ENCODE data around the gene TMEM212.
"Not testable (repeated sequence)": the region's sequence is repeated elsewhere in the genome, so short reads cannot be mapped to it uniquely, and the experiment has no call there.

The TMEM212 gene

DNA sequence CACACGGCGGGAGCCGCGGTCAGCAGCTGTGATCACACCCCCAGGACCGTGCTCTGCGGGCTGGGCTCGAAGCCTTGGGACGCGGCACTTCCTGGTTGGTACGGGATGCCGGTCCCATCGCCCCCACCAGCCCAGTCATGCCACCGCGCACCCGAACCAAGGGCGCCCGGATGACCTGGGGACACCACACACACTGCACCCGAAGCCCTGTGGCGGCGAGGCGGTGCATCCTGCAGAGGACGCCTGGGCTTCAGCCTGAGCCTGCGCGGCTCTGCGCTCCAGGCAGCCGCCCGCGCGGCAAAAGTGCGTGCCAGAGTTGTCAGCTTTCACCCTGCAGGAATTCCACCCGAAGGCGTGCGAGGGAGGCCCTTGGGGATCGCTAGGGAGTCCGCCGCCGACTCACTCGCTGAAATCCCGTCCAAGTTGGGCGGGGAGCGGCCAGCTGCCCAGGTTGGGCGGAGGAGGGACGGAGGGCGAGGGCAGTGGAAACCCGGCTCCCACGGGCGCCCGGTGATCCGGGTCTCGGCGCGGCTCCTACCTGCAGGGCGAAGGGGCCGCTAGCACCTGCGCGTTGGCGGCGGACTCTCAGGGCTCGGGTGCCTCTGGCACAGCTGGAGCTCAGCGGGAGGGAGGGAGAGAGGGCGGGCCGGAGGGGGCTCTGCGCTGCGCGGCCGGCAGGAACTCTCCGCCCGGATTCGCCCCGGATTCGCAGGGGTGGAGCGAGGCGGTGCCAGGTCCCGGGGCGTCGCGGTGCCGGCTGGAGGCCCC lies 33.1 kb upstream of the TMEM212 start, which contains the start of gene PLD1:
Gene PLD1 (minus strand): TSS at position 623 of the 768 bp plus-strand sequence. CDS start 72,432 bp downstream, outside the sequence.
- no peaks in the 10 kb centered on the region for H3K36me3 Mint-ChIP-seq
- peak within 1 kb of the TSS; percentile 56 for H3K4me3 Mint-ChIP-seq
- no peak within 1 kb of the TSS for H3K27ac Mint-ChIP-seq
- peak; percentile 59 for ATAC-seq
- H3K9me3 Mint-ChIP-seq, result peaks cover 3% of the 10 kb centered on the region
- H3K27me3 Mint-ChIP-seq, result peaks cover 46% of the 10 kb centered on the region
- peaks cover 10% of the 10 kb centered on the region for H3K4me1 Mint-ChIP-seq

DNA sequence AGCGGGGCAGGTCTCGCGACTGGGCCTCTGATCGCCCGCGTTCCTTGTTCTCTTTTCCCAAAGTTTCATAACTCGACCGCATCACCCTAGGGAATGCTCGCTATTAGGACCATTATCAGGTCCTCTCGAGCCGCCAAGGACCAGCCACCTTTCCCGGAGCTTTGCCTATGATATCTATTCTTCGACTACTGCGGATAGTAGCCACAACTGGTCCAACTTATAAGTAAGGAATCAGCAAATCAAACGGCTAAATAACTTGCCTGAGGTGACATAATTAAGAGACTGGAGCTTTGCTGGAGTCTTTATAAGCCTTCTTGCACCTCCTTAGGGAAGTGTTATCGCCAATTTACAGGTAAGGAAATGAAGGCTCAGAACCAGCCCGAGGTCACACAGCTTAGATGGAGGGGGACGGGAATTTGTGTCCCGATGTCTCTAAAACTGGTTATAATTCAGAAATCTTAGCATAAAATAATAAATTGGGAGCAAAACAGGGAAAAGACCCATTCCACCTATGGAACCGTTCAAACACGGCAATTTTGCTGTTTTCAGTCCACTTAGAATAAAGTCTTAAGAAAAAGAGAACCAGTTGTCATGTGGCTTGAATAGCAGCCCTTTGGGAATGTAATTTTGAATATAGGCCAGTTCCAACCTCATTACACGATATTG lies 32.4 kb upstream of the TMEM212 start:
- Mint-ChIP-seq H3K27ac (no peak overlapping the region), H3K9me3 (peaks cover 3% of the 10 kb centered on the region), H3K27me3 (peaks cover 46% of the 10 kb centered on the region), H3K4me1 (peaks cover 10% of the 10 kb centered on the region), H3K36me3 (no peaks in the 10 kb centered on the region), H3K4me3 (peak overlapping the region; percentile 44)
- no peak for ATAC-seq

DNA sequence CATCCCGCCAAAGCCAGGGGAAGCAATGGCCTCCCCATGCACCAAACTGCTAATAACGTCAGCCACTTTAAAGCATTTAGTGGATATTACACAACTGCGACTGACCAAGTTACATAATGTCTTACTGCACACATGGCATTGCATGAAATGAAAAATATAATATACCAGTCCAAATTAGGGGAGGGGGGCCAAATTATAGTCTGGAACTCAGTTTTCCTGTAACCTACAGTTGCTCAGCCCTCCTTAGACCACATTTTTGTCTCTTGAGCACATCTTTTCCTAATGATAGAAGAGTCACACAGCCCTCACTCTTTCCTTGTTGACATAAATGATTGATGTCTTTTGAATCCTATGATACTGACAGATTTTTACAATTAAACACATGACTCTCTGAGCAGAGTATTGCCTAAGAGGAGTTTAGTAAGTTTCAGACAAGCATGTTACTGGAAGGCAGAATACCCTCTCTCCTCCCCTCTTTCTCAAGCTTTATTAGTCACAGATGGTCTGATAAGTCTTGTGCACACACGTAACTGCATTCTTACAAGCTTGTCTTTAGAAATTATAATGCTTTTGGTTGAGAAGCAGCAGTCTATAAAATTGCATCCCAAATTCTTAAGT lies 31.7 kb upstream of the TMEM212 start:
- no peak for ATAC-seq
- Mint-ChIP-seq H3K4me3 (no peak overlapping the region), H3K36me3 (no peaks in the 10 kb centered on the region), H3K9me3 (peaks cover 3% of the 10 kb centered on the region), H3K4me1 (peaks cover 10% of the 10 kb centered on the region), H3K27me3 (peaks cover 46% of the 10 kb centered on the region), H3K27ac (no peak overlapping the region)

GRCh38 chr3:171811913-171812335 lies 31.2 kb upstream of the TMEM212 start:
- H3K36me3 Mint-ChIP-seq, result no peaks in the 10 kb centered on the region
- no peak for ATAC-seq
- peaks cover 44% of the 10 kb centered on the region for H3K27me3 Mint-ChIP-seq
- no peak overlapping the region for H3K4me3 Mint-ChIP-seq
- peaks cover 10% of the 10 kb centered on the region for H3K4me1 Mint-ChIP-seq
- no peak overlapping the region for H3K27ac Mint-ChIP-seq
- peaks cover 3% of the 10 kb centered on the region for H3K9me3 Mint-ChIP-seq

DNA sequence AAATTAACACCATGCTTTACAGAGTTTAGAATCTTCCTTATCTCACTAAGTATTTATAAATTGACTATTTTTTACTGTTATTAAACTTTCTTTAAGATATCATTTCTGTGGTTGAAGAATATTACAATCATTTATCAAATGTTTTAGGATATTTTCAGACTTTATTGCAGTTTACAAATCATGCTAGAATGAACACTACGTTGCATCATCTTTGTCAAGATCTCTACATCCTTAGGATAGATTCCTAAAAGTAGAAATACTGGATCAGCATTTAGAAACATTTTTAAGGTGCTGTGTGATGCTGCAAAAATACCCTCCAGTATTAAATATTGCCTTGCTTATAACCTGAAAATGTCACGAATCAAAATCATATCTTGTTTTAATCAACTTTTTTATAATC lies 30.3 kb upstream of the TMEM212 start:
- Mint-ChIP-seq H3K9me3 (peaks cover under 1% of the 10 kb centered on the region), H3K4me3 (no peak overlapping the region), H3K4me1 (peaks cover 10% of the 10 kb centered on the region), H3K36me3 (no peaks in the 10 kb centered on the region), H3K27me3 (peaks cover 35% of the 10 kb centered on the region), H3K27ac (no peak overlapping the region)
- no peak for ATAC-seq

DNA sequence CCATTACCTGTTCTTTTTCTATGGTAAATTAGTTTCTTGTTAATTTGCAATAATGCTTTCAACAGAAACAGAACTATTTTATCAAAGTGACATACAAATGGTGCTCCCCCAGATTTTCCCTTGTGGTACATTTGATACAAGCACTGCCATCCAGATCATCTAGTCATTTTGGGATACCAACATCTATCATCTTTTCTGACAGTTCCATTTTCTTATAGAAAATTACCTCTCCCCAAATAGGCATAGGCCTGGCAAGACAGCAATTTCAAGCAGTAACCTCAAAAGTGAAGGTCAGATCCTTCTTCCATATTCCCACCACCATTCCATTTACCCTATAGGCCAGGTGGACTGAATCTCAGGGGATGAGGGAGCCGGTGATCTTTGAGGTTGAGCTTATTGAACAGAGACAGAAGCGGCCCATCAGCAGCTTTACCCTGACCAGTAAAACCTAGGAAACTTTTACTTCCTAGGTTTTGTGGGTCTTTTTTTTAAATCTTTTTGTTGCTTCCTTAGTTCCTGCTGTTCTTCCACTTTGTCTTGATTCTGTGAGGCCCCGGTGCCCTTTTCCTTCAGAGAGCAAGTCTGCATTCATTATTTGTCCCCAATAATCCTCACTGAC lies 29.8 kb upstream of the TMEM212 start:
- peaks cover 31% of the 10 kb centered on the region for H3K27me3 Mint-ChIP-seq
- H3K4me1 Mint-ChIP-seq, result peaks cover 10% of the 10 kb centered on the region
- no peak for ATAC-seq
- H3K4me3 Mint-ChIP-seq, result no peak overlapping the region
- no peaks in the 10 kb centered on the region for H3K36me3 Mint-ChIP-seq
- H3K9me3 Mint-ChIP-seq, result no peaks in the 10 kb centered on the region
- no peak overlapping the region for H3K27ac Mint-ChIP-seq

GRCh38 chr3:171813897-171814460 lies 29.2 kb upstream of the TMEM212 start:
- no peaks in the 10 kb centered on the region for H3K36me3 Mint-ChIP-seq
- H3K27ac Mint-ChIP-seq, result no peak overlapping the region
- ATAC-seq, result no peak
- no peak overlapping the region for H3K4me3 Mint-ChIP-seq
- no peaks in the 10 kb centered on the region for H3K9me3 Mint-ChIP-seq
- H3K4me1 Mint-ChIP-seq, result peaks cover 10% of the 10 kb centered on the region
- H3K27me3 Mint-ChIP-seq, result peaks cover 29% of the 10 kb centered on the region

- not testable (repeated sequence) for ATAC-seq, H3K9me3 Mint-ChIP-seq, H3K4me3 Mint-ChIP-seq, H3K27ac Mint-ChIP-seq, H3K36me3 Mint-ChIP-seq, H3K4me1 Mint-ChIP-seq
- H3K27me3 Mint-ChIP-seq, result peaks cover 22% of the 10 kb centered on the region
Measured at GRCh38 chr3:171814662-171815061, 28.5 kb upstream of the TMEM212 start.

GRCh38 chr3:171815973-171816595 lies 27.1 kb upstream of the TMEM212 start:
- peaks cover 8% of the 10 kb centered on the region for H3K27me3 Mint-ChIP-seq
- H3K27ac Mint-ChIP-seq, result no peak overlapping the region
- H3K4me3 Mint-ChIP-seq, result no peak overlapping the region
- no peaks in the 10 kb centered on the region for H3K9me3 Mint-ChIP-seq
- H3K36me3 Mint-ChIP-seq, result no peaks in the 10 kb centered on the region
- no peaks in the 10 kb centered on the region for H3K4me1 Mint-ChIP-seq
- no peak for ATAC-seq

DNA sequence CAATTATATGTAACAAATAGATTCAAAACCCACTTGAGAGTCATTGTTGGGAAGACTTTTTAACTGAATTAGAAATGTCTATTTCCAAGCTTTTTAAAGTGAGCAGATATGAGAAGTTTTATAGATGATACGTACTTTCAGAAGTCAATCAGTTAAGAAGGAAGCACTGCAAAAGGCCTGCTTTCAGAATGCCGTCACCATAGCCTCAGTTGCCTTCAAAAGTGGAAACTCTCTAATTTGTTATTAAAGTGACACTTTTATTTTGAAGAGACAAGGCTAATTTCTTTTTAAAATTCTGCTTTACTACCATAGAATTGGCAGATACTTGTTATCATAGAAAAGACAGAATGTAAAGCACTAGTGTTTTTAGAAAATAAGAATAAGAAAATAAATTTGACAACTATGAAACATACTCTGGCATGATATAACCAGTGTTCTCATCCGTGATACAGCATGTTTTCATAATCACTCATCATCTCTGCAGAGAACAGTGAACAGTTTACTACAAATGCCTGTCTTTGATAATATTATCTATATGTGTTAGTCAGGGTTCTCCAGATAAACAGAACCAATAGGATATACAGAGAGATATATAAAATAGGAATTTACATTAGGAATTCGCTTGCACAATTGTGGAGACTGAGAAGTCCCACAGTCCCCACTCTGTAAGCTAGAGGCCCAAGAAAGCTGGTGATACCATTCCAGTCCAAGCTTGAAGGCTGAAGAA lies 25.9 kb upstream of the TMEM212 start:
- ATAC-seq, result no peak
- Mint-ChIP-seq H3K4me3 (no peak overlapping the region), H3K4me1 (no peaks in the 10 kb centered on the region), H3K27ac (no peak overlapping the region), H3K27me3 (no peaks in the 10 kb centered on the region), H3K9me3 (no peaks in the 10 kb centered on the region), H3K36me3 (no peaks in the 10 kb centered on the region)

- no peaks in the 10 kb centered on the region for H3K4me1 Mint-ChIP-seq
- no peak overlapping the region for H3K27ac Mint-ChIP-seq
- H3K9me3 Mint-ChIP-seq, result no peaks in the 10 kb centered on the region
- ATAC-seq, result no peak
- no peak overlapping the region for H3K4me3 Mint-ChIP-seq
- H3K36me3 Mint-ChIP-seq, result no peaks in the 10 kb centered on the region
- H3K27me3 Mint-ChIP-seq, result no peaks in the 10 kb centered on the region
Measured at GRCh38 chr3:171821044-171821443, 22.1 kb upstream of the TMEM212 start.

DNA sequence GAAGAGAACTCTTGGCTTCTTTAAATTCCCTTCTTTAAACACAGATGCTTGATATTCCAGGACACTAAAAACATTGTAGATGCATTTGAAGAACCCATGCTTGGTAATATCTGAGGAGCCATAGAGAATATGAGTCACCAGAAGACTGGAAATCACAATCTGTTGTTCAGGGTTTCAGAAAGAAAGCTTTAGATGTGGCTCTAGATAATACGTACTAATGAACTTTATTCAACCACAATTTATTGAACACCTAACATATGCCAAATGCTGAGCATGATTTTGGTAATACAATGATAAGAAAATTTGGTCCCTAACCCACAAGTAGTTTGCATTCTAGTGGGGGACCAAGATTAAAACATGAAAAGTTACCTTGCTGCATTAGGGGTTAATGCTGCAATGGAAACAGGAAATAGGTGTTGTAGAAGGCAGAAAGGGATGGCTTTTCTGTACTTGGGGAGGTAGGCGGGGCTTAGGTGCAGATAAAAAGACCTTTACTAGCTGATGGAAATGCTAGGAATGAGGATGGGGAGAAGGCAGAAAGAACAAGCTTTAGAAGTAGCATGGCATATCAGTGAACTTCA lies 21.3 kb upstream of the TMEM212 start:
- H3K36me3 Mint-ChIP-seq, result no peaks in the 10 kb centered on the region
- no peak overlapping the region for H3K4me3 Mint-ChIP-seq
- H3K9me3 Mint-ChIP-seq, result no peaks in the 10 kb centered on the region
- H3K4me1 Mint-ChIP-seq, result no peaks in the 10 kb centered on the region
- no peaks in the 10 kb centered on the region for H3K27me3 Mint-ChIP-seq
- no peak for ATAC-seq
- no peak overlapping the region for H3K27ac Mint-ChIP-seq

DNA sequence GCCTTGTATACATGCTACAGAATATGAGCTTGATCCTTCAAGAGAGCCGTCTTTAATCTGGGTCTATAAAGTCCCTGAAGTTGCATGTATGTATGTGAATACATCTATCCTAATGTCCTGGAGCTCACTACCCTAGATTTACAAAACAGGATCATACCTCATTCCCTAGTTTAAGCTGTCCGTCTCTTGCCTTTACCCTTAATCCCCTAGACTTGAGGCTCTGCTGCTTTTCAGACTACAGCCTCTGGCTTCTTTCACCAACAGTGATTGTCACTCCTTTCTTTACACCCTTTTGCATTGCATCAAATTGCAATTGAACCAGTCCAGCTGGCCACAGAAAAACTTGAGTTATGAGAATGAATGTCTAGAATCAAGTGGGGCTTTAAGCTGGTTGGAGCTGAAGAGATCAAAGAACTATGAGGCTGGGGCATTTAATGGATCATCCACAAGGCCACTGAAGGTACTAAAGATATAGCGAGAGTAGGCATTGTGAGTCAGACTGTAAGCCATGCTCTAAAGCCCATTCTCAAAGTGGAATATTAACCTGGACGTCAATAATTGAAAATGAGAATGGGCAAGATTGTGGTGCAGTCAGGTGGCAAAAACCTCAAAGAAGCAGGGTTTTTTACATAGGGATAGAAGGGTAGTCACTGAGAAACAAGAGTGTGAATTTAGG lies 20.6 kb upstream of the TMEM212 start:
- H3K27me3 Mint-ChIP-seq, result peaks cover under 1% of the 10 kb centered on the region
- H3K4me1 Mint-ChIP-seq, result no peaks in the 10 kb centered on the region
- no peaks in the 10 kb centered on the region for H3K9me3 Mint-ChIP-seq
- H3K36me3 Mint-ChIP-seq, result no peaks in the 10 kb centered on the region
- H3K27ac Mint-ChIP-seq, result no peak overlapping the region
- ATAC-seq, result no peak
- H3K4me3 Mint-ChIP-seq, result no peak overlapping the region
